EL (cell line): ENCODE results near the gene CTNND2.
"Not testable (repeated sequence)": the region's sequence is repeated elsewhere in the genome, so short reads cannot be mapped to it uniquely, and the experiment has no call there.

Source experiments
- DNase-seq: peaks from one replicate; pipeline ENCODE4 v3.0.0-alpha.2; 2016

Gene CTNND2

GRCh38 chr5:11009576-11009975 lies 894.7 kb downstream of the CTNND2 start:
- no peak for DNase-seq

GRCh38 chr5:11007269-11007870 lies 896.9 kb downstream of the CTNND2 start:
- no peak for DNase-seq

- DNase-seq: not testable (repeated sequence)
Measured at GRCh38 chr5:11004523-11004922, 899.7 kb downstream of the CTNND2 start.

DNA sequence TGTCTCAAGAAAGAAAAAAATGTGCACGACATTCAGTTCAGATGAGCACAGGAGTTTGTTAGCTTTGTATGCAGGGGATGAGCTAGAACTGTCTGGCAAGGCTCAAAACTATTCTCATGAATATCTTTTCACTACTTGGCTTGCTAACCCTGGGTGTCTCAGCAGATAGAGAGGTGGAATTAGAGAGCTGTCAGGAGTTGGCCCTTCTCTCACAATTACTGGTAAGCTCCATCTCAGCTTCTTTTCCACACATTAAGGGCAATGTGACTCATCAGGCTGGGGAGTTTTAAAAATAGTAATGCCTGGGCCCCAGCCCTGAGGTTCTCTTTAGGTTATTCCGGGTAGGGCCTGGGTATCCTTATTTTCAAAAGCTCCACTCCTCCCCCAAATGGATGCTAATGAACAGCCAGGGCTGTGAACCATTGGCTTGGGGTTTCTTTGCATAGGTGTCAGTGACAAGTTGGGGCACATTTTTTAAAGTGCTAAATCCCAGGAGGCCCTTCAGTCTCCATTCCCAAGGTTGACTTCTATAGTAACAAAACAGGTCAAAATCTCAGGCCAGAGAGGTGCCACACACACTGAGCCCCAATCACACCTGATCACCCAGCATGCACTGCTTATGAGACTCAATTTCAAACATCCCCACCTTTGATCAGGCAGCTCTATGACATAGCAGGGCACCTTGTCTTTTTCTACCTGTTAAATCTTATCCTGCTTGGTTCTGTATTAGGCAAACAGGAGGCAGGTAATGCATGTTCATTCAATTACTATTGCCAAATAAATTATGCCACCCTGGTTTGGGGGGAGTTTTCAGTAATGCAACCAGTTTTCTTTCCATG lies 903.5 kb downstream of the CTNND2 start:
- DNase-seq: no peak

- no peak for DNase-seq
Measured at GRCh38 chr5:10999714-11000113, 904.5 kb downstream of the CTNND2 start.

GRCh38 chr5:10995891-10996290 lies 908.4 kb downstream of the CTNND2 start:
- DNase-seq: no peak

DNA sequence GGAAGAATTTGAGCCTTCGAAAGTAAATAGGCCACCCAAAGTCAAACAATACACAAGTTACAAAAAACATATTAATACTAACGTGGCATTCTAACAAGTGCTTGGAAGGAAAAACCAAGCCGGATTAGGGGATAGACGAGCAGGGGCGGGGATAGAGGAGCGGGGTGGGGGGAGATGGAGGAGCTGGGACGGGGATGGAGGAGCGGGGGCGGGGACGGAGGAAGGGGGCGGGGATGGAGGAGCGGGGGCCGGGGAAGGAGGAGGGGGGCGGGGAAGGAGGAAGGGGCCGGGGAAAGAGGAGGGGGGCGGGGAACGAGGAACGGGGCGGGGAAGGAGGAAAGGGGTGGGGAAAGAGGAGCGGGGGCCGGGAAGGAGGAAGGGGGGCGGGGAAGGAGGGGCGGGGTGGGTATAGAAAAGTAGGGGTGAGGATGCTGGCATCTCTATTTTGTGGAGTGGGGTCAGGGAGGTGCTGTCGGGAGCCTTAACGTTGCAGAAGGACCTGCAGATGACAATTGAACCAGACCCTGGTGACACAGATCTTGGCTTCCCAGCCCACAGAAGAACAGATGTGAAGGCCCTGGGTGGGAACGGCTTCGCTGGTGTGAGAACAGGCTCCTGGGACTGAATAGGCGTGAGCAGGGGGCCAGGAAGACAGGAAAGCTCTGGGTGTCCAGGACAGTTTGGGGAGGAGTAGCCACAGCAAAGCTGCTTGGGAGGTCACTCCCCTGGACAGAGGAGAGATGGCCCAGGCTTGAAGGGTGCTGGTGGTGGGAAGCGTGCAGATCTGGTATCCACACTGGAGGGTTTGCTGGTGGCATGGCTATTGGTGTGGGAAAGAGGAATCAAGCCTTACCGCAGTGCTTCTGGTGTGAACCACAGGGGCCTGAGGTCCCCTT lies 909.9 kb downstream of the CTNND2 start:
- no peak for DNase-seq

- no peak for DNase-seq
Measured at GRCh38 chr5:10990634-10991033, 913.6 kb downstream of the CTNND2 start.

DNA sequence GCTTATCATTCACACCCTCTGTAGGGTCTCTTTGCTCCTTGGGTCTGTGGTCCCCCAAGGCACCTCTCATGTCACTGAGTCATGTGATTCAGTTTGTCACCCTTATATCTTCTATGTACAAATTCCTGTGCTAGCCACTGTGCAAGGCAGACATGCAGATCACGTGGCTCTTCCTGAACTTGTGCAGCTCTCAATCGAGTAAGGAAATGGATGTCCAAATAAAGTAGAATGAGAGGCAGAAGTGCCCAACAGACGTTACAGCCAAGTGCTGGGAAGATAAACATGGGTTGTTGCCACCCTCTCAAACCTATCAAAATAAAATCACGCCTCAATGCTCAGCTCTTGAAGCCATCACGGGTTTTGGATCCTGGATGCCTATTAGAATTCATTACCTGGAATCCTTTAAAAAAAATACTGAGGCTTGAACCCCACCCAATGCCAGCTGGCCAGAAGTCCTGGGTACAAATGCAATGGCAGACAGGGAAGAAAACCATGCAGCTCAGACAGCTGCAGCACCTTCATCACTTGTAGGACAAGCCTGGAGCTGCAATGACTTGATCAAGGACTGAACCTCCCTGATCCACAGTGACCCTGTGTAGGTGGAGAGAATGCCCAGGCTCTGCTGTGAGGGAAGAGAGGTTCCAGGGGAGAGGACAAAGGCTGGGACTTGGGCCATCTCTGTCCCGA lies 914.5 kb downstream of the CTNND2 start:
- no peak for DNase-seq

- no peak for DNase-seq
Measured at GRCh38 chr5:10988622-10989021, 915.6 kb downstream of the CTNND2 start.

- DNase-seq: peak; percentile 16
Measured at GRCh38 chr5:10987925-10988504, 916.2 kb downstream of the CTNND2 start.

DNA sequence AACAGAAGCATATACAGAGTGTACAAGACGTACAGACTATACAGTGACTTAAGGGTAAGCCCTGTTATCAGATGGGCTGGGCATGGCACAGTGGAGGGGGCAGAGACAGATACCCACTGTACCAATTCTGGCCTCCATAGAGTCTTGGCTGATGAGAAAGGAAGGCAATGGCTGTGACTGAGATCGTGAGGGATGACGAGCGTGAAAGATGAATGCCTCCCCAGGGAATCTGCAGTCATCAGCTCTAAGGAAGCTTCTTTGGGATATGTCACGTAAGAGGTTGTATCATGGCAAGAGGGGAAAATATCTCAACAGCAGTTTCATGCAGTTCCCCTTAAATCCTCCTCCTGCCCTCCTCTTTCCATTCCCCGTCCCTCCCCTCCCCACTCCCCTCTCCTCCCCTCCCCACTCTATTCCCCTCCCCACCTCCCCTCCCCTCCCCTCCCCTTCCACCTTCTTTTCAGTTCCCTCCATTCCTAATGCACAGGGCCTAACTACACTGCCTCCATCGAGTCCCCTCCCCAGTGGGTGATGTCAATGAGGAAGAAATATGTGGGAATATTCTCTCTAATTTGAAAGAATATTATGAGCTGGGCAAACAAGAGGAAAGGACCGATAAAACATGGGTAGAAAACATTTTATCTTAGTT lies 916.8 kb downstream of the CTNND2 start:
- DNase-seq: no peak

- no peak for DNase-seq
Measured at GRCh38 chr5:10985721-10986110, 918.5 kb downstream of the CTNND2 start.

GRCh38 chr5:10985091-10985720 lies 919.0 kb downstream of the CTNND2 start:
- DNase-seq: no peak

DNA sequence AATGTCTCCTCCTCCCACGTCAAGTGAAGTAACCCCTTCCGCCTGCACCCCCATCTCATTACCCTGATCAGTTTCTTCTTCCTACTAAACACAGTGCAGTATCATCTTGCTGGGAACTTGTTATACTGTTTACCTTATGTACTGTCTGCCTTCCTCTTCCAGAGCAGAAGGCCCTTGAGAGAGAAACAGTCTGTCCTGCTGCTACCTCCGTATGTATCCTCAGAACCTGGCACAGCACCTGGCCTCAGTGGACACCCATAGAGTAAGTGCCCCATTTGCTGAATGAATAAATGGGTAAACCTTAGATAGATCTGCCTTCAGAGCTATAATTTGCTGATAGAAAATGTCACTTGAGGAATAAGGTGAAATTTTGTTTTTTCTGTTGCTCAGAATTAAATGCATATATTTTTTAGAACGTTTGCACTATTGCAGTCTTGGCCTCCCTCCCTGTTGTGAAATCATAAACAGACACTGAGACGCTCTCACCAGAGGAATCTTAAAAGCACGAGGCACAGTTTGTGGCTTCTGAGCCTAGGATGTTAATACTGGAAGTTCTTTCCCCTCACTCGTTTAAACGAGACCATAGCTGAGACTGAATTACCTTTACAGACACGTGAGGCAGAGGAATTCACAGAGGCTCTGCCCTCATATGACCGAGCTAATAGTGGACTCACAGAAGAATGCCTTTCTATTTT lies 920.1 kb downstream of the CTNND2 start:
- DNase-seq: no peak

DNA sequence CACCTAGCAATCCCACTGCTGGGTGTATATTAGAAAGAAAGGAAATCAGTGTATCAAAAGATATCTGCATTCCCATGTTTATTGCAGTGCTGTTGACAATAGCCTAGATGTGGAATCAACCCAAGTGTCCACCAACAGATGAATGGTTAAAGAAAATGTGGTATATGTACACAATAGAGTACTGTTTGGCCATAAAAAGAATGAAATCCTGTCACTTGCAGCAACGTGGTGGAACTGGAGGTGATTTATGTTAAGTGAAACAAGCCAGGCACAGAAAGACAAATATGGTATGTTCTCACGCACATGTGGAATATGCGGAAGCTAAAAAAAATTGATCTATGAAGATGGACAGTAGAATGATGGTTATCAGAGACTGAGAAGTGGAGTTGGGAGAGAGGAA lies 921.6 kb downstream of the CTNND2 start:
- DNase-seq: no peak

DNA sequence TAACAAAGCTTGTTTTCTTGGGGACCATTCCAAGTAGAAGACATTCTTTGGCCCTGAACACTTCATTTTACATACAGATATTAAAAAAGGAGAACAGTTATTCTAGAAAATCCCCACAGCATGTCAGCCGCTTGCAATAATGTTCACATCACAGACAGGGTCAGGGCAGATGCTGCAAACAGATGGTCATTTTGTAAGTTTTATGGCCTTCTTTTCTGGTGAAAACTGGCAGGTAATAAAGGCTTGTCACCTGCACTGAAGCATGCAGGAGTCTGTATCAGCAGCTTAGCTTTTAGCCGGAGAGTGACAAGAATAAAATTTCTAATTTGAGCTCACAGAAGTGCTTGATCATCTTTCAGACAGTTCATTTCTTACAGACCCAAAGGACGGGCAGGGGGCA lies 922.3 kb downstream of the CTNND2 start:
- no peak for DNase-seq

DNA sequence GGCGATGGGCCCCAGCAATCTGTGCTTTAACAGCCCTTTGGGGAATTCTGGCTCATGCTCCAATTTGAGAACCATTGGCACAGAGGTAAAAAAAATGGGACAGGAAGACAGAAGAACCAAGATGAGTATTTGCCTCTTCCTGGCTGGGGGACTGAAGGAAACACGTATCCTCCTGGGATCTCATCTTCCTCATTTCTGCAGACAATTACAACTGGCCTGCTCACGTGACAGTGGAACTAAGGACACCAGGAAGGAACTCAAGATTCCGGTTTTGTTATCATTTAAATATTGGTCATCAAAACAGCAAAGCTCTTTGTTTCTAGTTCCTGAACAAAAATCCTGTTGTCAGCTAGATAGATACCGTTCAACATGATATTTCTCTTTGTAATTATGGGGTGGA lies 927.2 kb downstream of the CTNND2 start:
- no peak for DNase-seq

- DNase-seq: no peak
Measured at GRCh38 chr5:10975945-10976344, 928.3 kb downstream of the CTNND2 start.

DNA sequence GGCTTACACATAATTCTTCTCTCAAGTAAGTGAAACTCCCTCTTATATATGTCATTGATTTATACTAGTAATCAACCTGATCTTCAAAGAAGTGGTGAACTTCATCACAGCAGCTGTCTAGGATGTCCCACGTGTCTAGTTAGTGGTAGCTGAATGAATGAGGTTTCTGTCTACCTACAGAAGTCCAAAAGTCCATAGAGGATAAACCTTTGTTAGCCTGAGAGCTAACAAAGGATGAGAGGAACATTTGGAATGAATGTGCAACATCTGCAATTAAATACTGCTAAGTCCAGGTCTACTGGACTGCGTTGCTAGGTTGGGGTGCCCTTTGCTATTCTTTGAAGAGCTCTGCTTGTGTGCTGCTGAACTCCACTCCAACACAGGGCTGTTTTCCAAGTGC lies 929.4 kb downstream of the CTNND2 start:
- no peak for DNase-seq

DNA sequence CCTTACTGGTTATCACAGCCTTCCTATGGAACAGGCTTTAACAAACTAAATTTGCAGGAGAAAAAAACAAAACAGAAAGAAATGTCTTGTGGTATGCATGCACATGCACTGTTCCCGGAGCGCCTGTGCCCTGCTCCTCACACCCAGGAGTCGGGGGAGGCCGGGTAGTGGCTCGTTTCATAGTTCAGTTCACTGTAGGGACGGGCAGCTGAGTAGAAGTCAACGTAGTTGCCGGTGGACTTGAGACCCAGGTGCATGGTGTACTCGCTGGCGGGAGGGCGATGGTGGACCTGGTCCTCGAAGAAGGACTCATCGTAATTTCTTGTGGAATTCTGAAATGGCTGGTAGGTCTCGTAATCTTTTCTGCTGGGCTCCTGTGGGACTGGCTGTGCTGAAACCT lies 930.9 kb downstream of the CTNND2 start:
- no peak for DNase-seq
